Measurements from ENCODE around the gene AKAP3. TPM values are rescaled to one million over a fixed set of nuclear protein-coding genes. Genes with fewer than 3 reads are reported as not detected.

AKAP3 gene
- total RNA-seq, result 0.85 and 2.4 TPM in 2 replicates

- peak; percentile 93 for DNase-seq
Measured at GRCh38 chr12:4648501-4649357, at the start of gene AKAP3, which contains the start of gene NDUFA9. Gene AKAP3, minus strand, starts transcription at chr12:4649051. Its CDS starts 10,855 bp downstream, at chr12:4638196. Gene NDUFA9, plus strand, starts transcription at chr12:4649114. Its CDS starts 13 bp downstream, at chr12:4649127.

GRCh38 chr12:4690760-4691159 is 41.9 kb upstream of the AKAP3 start:
- DNase-seq, result no peak

- DNase-seq, result no peak
Measured at GRCh38 chr12:4685317-4685716, 36.5 kb upstream of the AKAP3 start.

GRCh38 chr12:4681732-4682131 is 32.9 kb upstream of the AKAP3 start:
- DNase-seq, result no peak

- no peak for DNase-seq
Measured at GRCh38 chr12:4679711-4680110, 30.9 kb upstream of the AKAP3 start.

- DNase-seq, result peak; percentile 29
Measured at GRCh38 chr12:4665236-4665635, 16.4 kb upstream of the AKAP3 start.

- peak; percentile 3 for DNase-seq
Measured at GRCh38 chr12:4663971-4664505, 15.2 kb upstream of the AKAP3 start.

- no peak for DNase-seq
Measured at GRCh38 chr12:4653691-4654090, 4.8 kb upstream of the AKAP3 start.

GRCh38 chr12:4653257-4653656 is 4.4 kb upstream of the AKAP3 start:
- DNase-seq, result peak; percentile 8

GRCh38 chr12:4649358-4649661 is 459 bp upstream of the AKAP3 start:
- DNase-seq, result no peak

- DNase-seq, result no peak
Measured at GRCh38 chr12:4648104-4648500, 749 bp downstream of the AKAP3 start.

- DNase-seq, result no peak
Measured at GRCh38 chr12:4645023-4645422, 3.8 kb downstream of the AKAP3 start.

- no peak for DNase-seq
Measured at GRCh38 chr12:4643747-4644146, 5.1 kb downstream of the AKAP3 start.

- DNase-seq, result no peak
Measured at GRCh38 chr12:4630262-4630661, 18.6 kb downstream of the AKAP3 start.

GRCh38 chr12:4628406-4628805 is 20.4 kb downstream of the AKAP3 start:
- DNase-seq, result no peak

GRCh38 chr12:4626543-4626942 is 22.3 kb downstream of the AKAP3 start:
- no peak for DNase-seq

- no peak for DNase-seq
Measured at GRCh38 chr12:4621511-4621910, 27.3 kb downstream of the AKAP3 start.

GRCh38 chr12:4615667-4616066 is 33.2 kb downstream of the AKAP3 start:
- no peak for DNase-seq

- no peak for DNase-seq
Measured at GRCh38 chr12:4610481-4610880, 38.4 kb downstream of the AKAP3 start.

GRCh38 chr12:4609071-4609470 is 39.8 kb downstream of the AKAP3 start:
- no peak for DNase-seq

GRCh38 chr12:4607056-4607455 is 41.8 kb downstream of the AKAP3 start:
- DNase-seq, result no peak

- DNase-seq, result peak; percentile 87
Measured at GRCh38 chr12:4604684-4605193, 44.1 kb downstream of the AKAP3 start.

- no peak for DNase-seq
Measured at GRCh38 chr12:4603946-4604345, 44.9 kb downstream of the AKAP3 start.

- no peak for DNase-seq
Measured at GRCh38 chr12:4603421-4603820, 45.4 kb downstream of the AKAP3 start.

Measured in dermis blood vessel endothelial cell (primary cell).